Activated CD4-positive, alpha-beta memory T cell treated with anti-CD3 and anti-CD28 coated beads, Interleukin-2, amount 10 ng/mL, durations not matched to agents 7 days and 5 days (primary cell): ENCODE results near the gene MAPK1. TPM values are rescaled to one million over a fixed set of nuclear protein-coding genes. Genes with fewer than 3 reads are reported as not detected.
"Not testable (repeated sequence)": the region's sequence is repeated elsewhere in the genome, so short reads cannot be mapped to it uniquely, and the experiment has no call there.

Experiments
- CTCF ChIA-PET: fragments of 350-600 bp; sonication (Branson Sonifier 250); formaldehyde crosslinking; loops from one replicate; lab custom pipeline; 2021; ENCODE audit warnings: antibody characterized with exemption, inconsistent platforms; lab: Charles Lee
- POLR2A ChIA-PET: fragments of 350-600 bp; sonication (Branson Sonifier 250); formaldehyde crosslinking; loops from one replicate; lab custom pipeline; 2021; ENCODE audit warnings: antibody characterized with exemption; lab: Charles Lee
- DNase-seq: peaks from one replicate; pipeline ENCODE4 v3.0.0-alpha.2; 2020
- H3K27ac Mint-ChIP-seq: one replicate; pipeline ENCODE4 v1.8.0; 2021; ENCODE audit warnings: mild to moderate bottlenecking, mixed read lengths
- H3K27me3 Mint-ChIP-seq: one replicate; pipeline ENCODE4 v1.8.0; 2021; ENCODE audit warnings: mixed read lengths
- H3K36me3 Mint-ChIP-seq: one replicate; pipeline ENCODE4 v1.8.0; 2021; ENCODE audit warnings: low read depth, mixed read lengths
- H3K4me1 Mint-ChIP-seq: one replicate; pipeline ENCODE4 v1.8.0; 2021; ENCODE audit warnings: mixed read lengths
- H3K4me3 Mint-ChIP-seq: one replicate; pipeline ENCODE4 v1.8.0; 2021; ENCODE audit warnings: mild to moderate bottlenecking, mixed read lengths
- H3K9me3 Mint-ChIP-seq: one replicate; pipeline ENCODE4 v1.8.0; 2021; ENCODE audit warnings: mixed read lengths
- total RNA-seq, 2 experiments: library from RNA; stranded (reverse); gene quantifications; one replicate each; pipeline ENCODE4 v1.2.3, GENCODE V29; 2021

Gene MAPK1
- total RNA-seq, 2 experiments from 2014 or later, result 97.6 to 99.5 TPM

- CTCF ChIA-PET, H3K4me3 Mint-ChIP-seq, H3K27me3 Mint-ChIP-seq, H3K27ac Mint-ChIP-seq, DNase-seq, H3K9me3 Mint-ChIP-seq, H3K4me1 Mint-ChIP-seq, POLR2A ChIA-PET: not testable (repeated sequence)
- peaks cover 67% of the 10 kb centered on the region for H3K36me3 Mint-ChIP-seq
Observed at GRCh38 chr22:21801304-21801644, 66.2 kb downstream of the MAPK1 start.

GRCh38 chr22:21800552-21801303 lies 66.7 kb downstream of the MAPK1 start:
- DNase-seq, result no peak
- Mint-ChIP-seq H3K4me1 (no peaks in the 10 kb centered on the region), H3K27ac (no peak overlapping the region), H3K36me3 (peaks cover 66% of the 10 kb centered on the region), H3K4me3 (no peak overlapping the region), H3K27me3 (no peaks in the 10 kb centered on the region), H3K9me3 (no peaks in the 10 kb centered on the region)
- ChIA-PET POLR2A (no interaction called here), CTCF (no interaction called here)

- ChIA-PET POLR2A (no interaction called here), CTCF (no interaction called here)
- Mint-ChIP-seq H3K27me3 (no peaks in the 10 kb centered on the region), H3K27ac (no peak overlapping the region), H3K4me1 (no peaks in the 10 kb centered on the region), H3K36me3 (peaks cover 48% of the 10 kb centered on the region), H3K9me3 (no peaks in the 10 kb centered on the region), H3K4me3 (no peak overlapping the region)
- no peak for DNase-seq
Observed at GRCh38 chr22:21797444-21798221, 69.8 kb downstream of the MAPK1 start.

GRCh38 chr22:21796863-21797262 lies 70.6 kb downstream of the MAPK1 start:
- DNase-seq, result no peak
- peaks cover 44% of the 10 kb centered on the region for H3K36me3 Mint-ChIP-seq
- no peak overlapping the region for H3K27ac Mint-ChIP-seq
- H3K9me3 Mint-ChIP-seq, result no peaks in the 10 kb centered on the region
- H3K4me3 Mint-ChIP-seq, result no peak overlapping the region
- POLR2A ChIA-PET, result no interaction called here
- no peaks in the 10 kb centered on the region for H3K27me3 Mint-ChIP-seq
- peaks cover 5% of the 10 kb centered on the region for H3K4me1 Mint-ChIP-seq
- CTCF ChIA-PET, result no interaction called here

- H3K9me3 Mint-ChIP-seq, result no peaks in the 10 kb centered on the region
- ChIA-PET CTCF (no interaction called here), POLR2A (no interaction called here)
- no peaks in the 10 kb centered on the region for H3K27me3 Mint-ChIP-seq
- H3K4me3 Mint-ChIP-seq, result no peak overlapping the region
- no peak overlapping the region for H3K27ac Mint-ChIP-seq
- DNase-seq, result no peak
- peaks cover 11% of the 10 kb centered on the region for H3K4me1 Mint-ChIP-seq
- peaks cover 40% of the 10 kb centered on the region for H3K36me3 Mint-ChIP-seq
Observed at GRCh38 chr22:21796231-21796630, 71.2 kb downstream of the MAPK1 start.

GRCh38 chr22:21793716-21794115 lies 73.7 kb downstream of the MAPK1 start:
- H3K4me3 Mint-ChIP-seq, result not testable (repeated sequence)
- H3K36me3 Mint-ChIP-seq, result peaks cover 26% of the 10 kb centered on the region

GRCh38 chr22:21791635-21792625 lies 75.5 kb downstream of the MAPK1 start:
- H3K4me1 Mint-ChIP-seq, result peaks cover 12% of the 10 kb centered on the region
- ChIA-PET CTCF (no interaction called here), POLR2A (no interaction called here)
- no peaks in the 10 kb centered on the region for H3K9me3 Mint-ChIP-seq
- H3K4me3 Mint-ChIP-seq, result no peak overlapping the region
- no peak for DNase-seq
- peak overlapping the region; percentile 44 for H3K27ac Mint-ChIP-seq
- peaks cover 28% of the 10 kb centered on the region for H3K36me3 Mint-ChIP-seq
- H3K27me3 Mint-ChIP-seq, result no peaks in the 10 kb centered on the region

More at GRCh38 chr22:21793716-21794115, 73.7 kb downstream of the MAPK1 start:
- POLR2A ChIA-PET, DNase-seq, H3K27me3 Mint-ChIP-seq, H3K27ac Mint-ChIP-seq, H3K9me3 Mint-ChIP-seq, CTCF ChIA-PET: not testable (repeated sequence)
- H3K4me1 Mint-ChIP-seq, result peaks cover 12% of the 10 kb centered on the region

GRCh38 chr22:21790849-21791610 lies 76.4 kb downstream of the MAPK1 start:
- H3K36me3 Mint-ChIP-seq, result peaks cover 24% of the 10 kb centered on the region

GRCh38 chr22:21790359-21790758 lies 77.1 kb downstream of the MAPK1 start:
- ChIA-PET CTCF (interaction anchor here (0.6 to 1.2 kb wide), 2 partner anchors 10 to 75 kb away, joined by 3 to 4 read pairs; no protein-coding TSS in a partner anchor), POLR2A (no interaction called here)
- Mint-ChIP-seq H3K36me3 (peaks cover 23% of the 10 kb centered on the region), H3K27me3 (no peaks in the 10 kb centered on the region), H3K27ac (no peak overlapping the region), H3K4me3 (no peak overlapping the region), H3K4me1 (peaks cover 14% of the 10 kb centered on the region), H3K9me3 (no peaks in the 10 kb centered on the region)
- DNase-seq, result no peak

More at GRCh38 chr22:21790849-21791610, 76.4 kb downstream of the MAPK1 start:
- DNase-seq, H3K27me3 Mint-ChIP-seq, H3K9me3 Mint-ChIP-seq, H3K4me3 Mint-ChIP-seq, H3K27ac Mint-ChIP-seq, POLR2A ChIA-PET: not testable (repeated sequence)
- CTCF ChIA-PET, result interaction anchor here (0.6 kb wide), 1 partner anchor 74 kb away, joined by 3 read pairs; no protein-coding TSS in a partner anchor
- peaks cover 12% of the 10 kb centered on the region for H3K4me1 Mint-ChIP-seq

GRCh38 chr22:21787565-21787964 lies 79.9 kb downstream of the MAPK1 start:
- DNase-seq, H3K27ac Mint-ChIP-seq, H3K4me3 Mint-ChIP-seq, CTCF ChIA-PET, H3K27me3 Mint-ChIP-seq, POLR2A ChIA-PET, H3K9me3 Mint-ChIP-seq: not testable (repeated sequence)
- peaks cover 35% of the 10 kb centered on the region for H3K36me3 Mint-ChIP-seq
- peaks cover 14% of the 10 kb centered on the region for H3K4me1 Mint-ChIP-seq

- no peak for DNase-seq
- Mint-ChIP-seq H3K36me3 (peaks cover 36% of the 10 kb centered on the region), H3K4me3 (no peak overlapping the region), H3K27me3 (no peaks in the 10 kb centered on the region), H3K9me3 (no peaks in the 10 kb centered on the region), H3K4me1 (peaks cover 3% of the 10 kb centered on the region), H3K27ac (no peak overlapping the region)
- CTCF ChIA-PET, result interaction anchor here (0.9 to 1.0 kb wide), 2 partner anchors 10 to 13 kb away, joined by 4 to 5 read pairs; no protein-coding TSS in a partner anchor
- POLR2A ChIA-PET, result no interaction called here
Observed at GRCh38 chr22:21780259-21780658, 87.2 kb downstream of the MAPK1 start.

GRCh38 chr22:21779444-21779843 lies 88.0 kb downstream of the MAPK1 start:
- Mint-ChIP-seq H3K27me3 (no peaks in the 10 kb centered on the region), H3K9me3 (no peaks in the 10 kb centered on the region), H3K4me3 (no peak overlapping the region), H3K27ac (no peak overlapping the region), H3K4me1 (peaks cover 3% of the 10 kb centered on the region), H3K36me3 (peaks cover 31% of the 10 kb centered on the region)
- no peak for DNase-seq
- POLR2A ChIA-PET, result no interaction called here
- CTCF ChIA-PET, result interaction anchor here (0.9 to 1.3 kb wide), 2 partner anchors 12 to 17 kb away, joined by 3 to 5 read pairs; no protein-coding TSS in a partner anchor
